Smooth muscle cell (in vitro differentiated cells): ENCODE data around the gene CTH. TPM values are rescaled to one million over a fixed set of nuclear protein-coding genes. Genes with fewer than 3 reads are reported as not detected.
A peak's percentile ranks its signal among the peaks of the same experiment; 100 is the strongest.

ENCODE experiments used
- DNase-seq: peaks from one replicate; lab custom pipeline; 2025; ENCODE audit not compliant: unreplicated experiment; lab: John Stamatoyannopoulos, UW
- H2AFZ ChIP-seq: fragments of 200-600 bp; sonication (generic); 2 replicates; pipeline ENCODE4 v1.6.0; 2016; ENCODE audit warnings: antibody characterized with exemption, low read depth, mild to moderate bottlenecking
- H3F3A ChIP-seq: fragments of 200-600 bp; sonication (generic); 2 replicates; pipeline ENCODE4 v1.6.0; 2017; ENCODE audit warnings: antibody characterized with exemption, low read depth
- H3K27ac ChIP-seq: fragments of 200-600 bp; sonication (generic); 2 replicates; pipeline ENCODE4 v1.5.1; 2016; ENCODE audit warnings: low read depth, mild to moderate bottlenecking
- H3K27me3 ChIP-seq: fragments of 200-600 bp; sonication (generic); 2 replicates; pipeline ENCODE4 v1.6.1; 2016; ENCODE audit warnings: low read depth, mild to moderate bottlenecking
- H3K36me3 ChIP-seq: fragments of 200-600 bp; sonication (generic); 2 replicates; pipeline ENCODE4 v1.5.1; 2016; ENCODE audit warnings: low read depth
- H3K4me1 ChIP-seq: fragments of 200-600 bp; sonication (generic); 2 replicates; pipeline ENCODE4 v1.5.1; 2016; ENCODE audit warnings: low read depth
- H3K4me2 ChIP-seq: fragments of 200-600 bp; sonication (generic); 2 replicates; pipeline ENCODE4 v1.6.0; 2016; ENCODE audit warnings: mild to moderate bottlenecking
- H3K4me3 ChIP-seq: fragments of 200-600 bp; sonication (generic); 2 replicates; pipeline ENCODE4 v1.5.1; 2016; ENCODE audit warnings: mild to moderate bottlenecking
- H3K79me2 ChIP-seq: fragments of 200-600 bp; sonication (generic); 2 replicates; pipeline ENCODE4 v1.6.0; 2016; ENCODE audit warnings: low read depth, mild to moderate bottlenecking
- H3K9ac ChIP-seq: fragments of 200-600 bp; sonication (generic); 2 replicates; pipeline ENCODE4 v1.6.0; 2016; ENCODE audit warnings: low read depth
- H3K9me3 ChIP-seq: fragments of 200-600 bp; sonication (generic); replicated peaks from 2 replicates; pipeline ENCODE4 v1.5.1; 2016; ENCODE audit warnings: low read depth
- H4K20me1 ChIP-seq: fragments of 200-600 bp; sonication (generic); 2 replicates; pipeline ENCODE4 v1.6.0; 2016; ENCODE audit warnings: low read depth
- CTCF ChIP-seq: fragments of 200-600 bp; sonication (generic); IDR thresholded peaks from 2 replicates; pipeline ENCODE4 v1.5.1; 2017; ENCODE audit warnings: borderline replicate concordance, mild to moderate bottlenecking, antibody characterized with exemption; ENCODE audit not compliant: insufficient read depth, poor library complexity, severe bottlenecking
- WGBS: methylation state at CpG from one replicate; pipeline ENCODE4 v1.1.7; 2016; ENCODE audit warnings: low lambda C conversion rate; 5-methylcytosine and 5-hydroxymethylcytosine counted together
- polyA plus RNA-seq: library from polyadenylated mRNA; unstranded; fragments of >200 nt; fragmentation: Nextera tagmentation; extraction: Ambion mirVana; gene quantifications from 2 replicates; pipeline ENCODE4 v1.2.1, GENCODE V29; 2016
- total RNA-seq: library from RNA; depleted of rRNA; stranded (reverse); fragments of >200 nt; gene quantifications from 2 replicates; pipeline ENCODE4 v1.2.3, GENCODE V29; 2014

Gene CTH
- total and polyA plus RNA-seq, 2 experiments from 2014 or later: 6.5 to 11.9 TPM

- WGBS: 58% methylated on average over 4 of the region's 4 CpGs
- Histone ChIP-seq H3K4me1 (no peaks in the 10 kb centered on the region), H3K36me3 (no peaks in the 10 kb centered on the region), H3F3A (no peaks in the 10 kb centered on the region), H3K9me3 (no peaks in the 10 kb centered on the region), H3K27me3 (no peaks in the 10 kb centered on the region), H3K79me2 (no peaks in the 10 kb centered on the region), H3K4me3 (no peak overlapping the region), H4K20me1 (no peaks in the 10 kb centered on the region), H2AFZ (no peak overlapping the region), H3K9ac (no peak overlapping the region), H3K27ac (no peak overlapping the region), H3K4me2 (no peak overlapping the region)
- DNase-seq: no peak
- no peak for TF ChIP-seq CTCF
These were observed 74.6 kb downstream of the CTH start for GRCh38 chr1:70485624-70486023.

GRCh38 chr1:70486676-70487458 is 75.8 kb downstream of the CTH start:
- no peak for DNase-seq
- H3F3A ChIP-seq: no peaks in the 10 kb centered on the region
- H2AFZ ChIP-seq: no peak overlapping the region
- H3K79me2 ChIP-seq: no peaks in the 10 kb centered on the region
- H3K9ac ChIP-seq: no peak overlapping the region
- H3K9me3 ChIP-seq: no peaks in the 10 kb centered on the region
- WGBS: 76% methylated on average over 2 of the region's 2 CpGs
- peaks cover under 1% of the 10 kb centered on the region for H3K27me3 ChIP-seq
- H3K36me3 ChIP-seq: no peaks in the 10 kb centered on the region
- peak overlapping the region; percentile 68 for H3K27ac ChIP-seq
- no peak for TF ChIP-seq CTCF
- H4K20me1 ChIP-seq: no peaks in the 10 kb centered on the region
- H3K4me1 ChIP-seq: no peaks in the 10 kb centered on the region
- no peak overlapping the region for H3K4me3 ChIP-seq
- H3K4me2 ChIP-seq: no peak overlapping the region

GRCh38 chr1:70487459-70487815 is 76.4 kb downstream of the CTH start:
- Histone ChIP-seq H3K27ac (peak overlapping the region; percentile 68), H3K4me2 (no peak overlapping the region)
- WGBS: 83% methylated on average over 2 of the region's 2 CpGs

More at GRCh38 chr1:70487459-70487815, 76.4 kb downstream of the CTH start:
- H3K9ac ChIP-seq: no peak overlapping the region
- no peaks in the 10 kb centered on the region for H3K79me2 ChIP-seq
- H3K36me3 ChIP-seq: no peaks in the 10 kb centered on the region
- no peak for TF ChIP-seq CTCF
- no peaks in the 10 kb centered on the region for H4K20me1 ChIP-seq
- H3K4me1 ChIP-seq: no peaks in the 10 kb centered on the region
- no peaks in the 10 kb centered on the region for H3F3A ChIP-seq
- H2AFZ ChIP-seq: no peak overlapping the region
- DNase-seq: no peak
- no peak overlapping the region for H3K4me3 ChIP-seq
- peaks cover 6% of the 10 kb centered on the region for H3K27me3 ChIP-seq
- no peaks in the 10 kb centered on the region for H3K9me3 ChIP-seq
